ENCODE measurements around the gene IFI30. TPM values are rescaled to one million over a fixed set of nuclear protein-coding genes. Genes with fewer than 3 reads are reported as not detected.

IFI30 gene
- total RNA-seq, 1 experiment from 2014 or later: 23.6 TPM

- Mint-ChIP-seq H3K9me3 (peaks cover 0 to 4% of the 10 kb centered on the region in 2 experiments; a peak in 1 of 5 replicates), H3K4me1 (no peaks in the 10 kb centered on the region), H3K36me3 (ENCODE audit: insufficient read depth in 1 of 3, low read depth in 3 of 3) (peaks cover 17 to 55% (median 46%) of the 10 kb centered on the region in 3 experiments), H3K27me3 (ENCODE audit: low read depth) (no peaks in the 10 kb centered on the region), H3K27ac (0 out of 7 replicates have a peak overlapping the region, but pooled peaks of 2 of the 3 experiments have one; percentile 23 to 57), H3K4me3 (no peak overlapping the region)
- Histone ChIP-seq H4K5ac (ENCODE audit: insufficient read length, low read depth, low read length) (no peak overlapping the region), H3K14ac (ENCODE audit: insufficient read depth, low read length) (no peak overlapping the region), H2BK120ac (ENCODE audit: low read depth, low read length, poor library complexity, severe bottlenecking) (no peak overlapping the region), H3K79me1 (ENCODE audit: insufficient read depth, low read depth, low read length, poor library complexity, severe bottlenecking) (no peaks in the 10 kb centered on the region), H3K23ac (ENCODE audit: insufficient read length, low read depth, low read length) (no peak overlapping the region), H3K79me2 (ENCODE audit: insufficient read depth, low read length) (no peaks in the 10 kb centered on the region), H3K18ac (ENCODE audit: insufficient read length, low read depth, low read length) (no peak overlapping the region), H4K8ac (replicated peaks; ENCODE audit: insufficient read length, low read depth, low read length) (no peak overlapping the region), H2BK12ac (ENCODE audit: insufficient read length, low read depth, low read length) (no peak overlapping the region), H2BK15ac (ENCODE audit: low read depth, low read length) (no peak overlapping the region), H3K27me3 (ENCODE audit: insufficient read depth, low read length) (no peaks in the 10 kb centered on the region), H3K27ac (ENCODE audit: insufficient read length, low read depth, low read length) (no peak overlapping the region), H3K9me3 (ENCODE audit: control insufficient read depth, low read depth, low read length) (no peaks in the 10 kb centered on the region), H2AFZ (ENCODE audit: low read length) (no peak overlapping the region), H2BK5ac (ENCODE audit: insufficient read length, low read length) (no peak overlapping the region), H2AK5ac (ENCODE audit: insufficient read length, low read length) (no peak overlapping the region), H3K9ac (ENCODE audit: extremely low read depth, insufficient read length, low read length) (no peak overlapping the region), H4K20me1 (ENCODE audit: control insufficient read depth, insufficient read depth, insufficient read length) (no peaks in the 10 kb centered on the region), H3K23me2 (ENCODE audit: insufficient read length, low read depth, low read length, poor library complexity, severe bottlenecking) (no peaks in the 10 kb centered on the region), H3K4me1 (ENCODE audit: insufficient read depth, low read length) (no peaks in the 10 kb centered on the region), H3K4me2 (ENCODE audit: insufficient read depth, insufficient read length, low read length) (no peak overlapping the region), H2BK20ac (ENCODE audit: low read depth, low read length, poor library complexity, severe bottlenecking) (no peak overlapping the region), H3T11ph (ENCODE audit: low read length) (no peak overlapping the region), H3K4ac (ENCODE audit: low read depth, low read length) (no peak overlapping the region), H4K91ac (ENCODE audit: insufficient read length, low read depth, low read length) (no peak overlapping the region), H3K56ac (ENCODE audit: insufficient read length, low read depth, low read length) (no peak overlapping the region)
- no peak for TF ChIP-seq CTCF (conservative IDR thresholded peaks at IDR 0.05)
- WGBS (ENCODE audit: extremely low coverage, insufficient read length, low lambda C conversion rate): no CpG with 5 or more reads among the region's 18 CpGs
- no peak for DNase-seq
These were observed 37.7 kb upstream of the IFI30 start for GRCh38 chr19:18135712-18136584.
